Left cardiac atrium (tissue), 4 donors: ENCODE data around the gene SLF2. TPM values are rescaled to one million over a fixed set of nuclear protein-coding genes. Genes with fewer than 3 reads are reported as not detected.

Experiments
- ATAC-seq, 2 donors: fragments of 200-7000 bp; cut with Tn5 transposase; one replicate each; pipeline ENCODE4 v1.9.1; 2020; ENCODE audit warnings: mild to moderate bottlenecking in 2 of 2, moderate library complexity in 2 of 2
- DNase-seq: peaks from one replicate; pipeline ENCODE4 v3.0.0-alpha.2; 2020
- intact Hi-C, 2 donors: fragments of 100-400 bp; cut with DNase I; formaldehyde crosslinking; loops; one replicate each; pipeline versions ENCODE4 v1.14.1 to v1.15.1; 2022 to 2023
- long read RNA-seq: library from polyadenylated mRNA; unstranded; transcript quantifications from one replicate; pipeline ENCODE4 v2.0.0, GENCODE V29; 2021
- total RNA-seq, 2 donors: library from RNA; stranded (reverse); fragmentation: NEBNext Ultra II Directional; extraction: Animal tissue kit (Norgen Biotek cat#: 25700); gene quantifications; one replicate each; pipeline ENCODE4 v1.2.1, GENCODE V29; 2021
- donor health status: DM: no; HTN: yes; CAD: no.
- donor health status: DM: no; HTN: yes; CAD: no; lungs with severe emphysema.
- donor health status: DM: yes; HTN: yes; CAD: no.
- donor health status: Dilated cardiomyopathy.

SLF2 gene
- 10 to 100 TPM; 18.0 to 19.3 TPM for total RNA-seq
- long read RNA-seq, partial matches to known transcripts: 3 of 6 reads
- long read RNA-seq, other reads (novel, unspliced or antisense): 2 of 6 reads

- intact Hi-C loops: no loop called here
- ATAC-seq (peak; percentile 98), DNase-seq (peak; percentile 98)
Measured at GRCh38 chr10:100912605-100913469, at the start of gene SLF2. Gene SLF2 (plus strand): TSS chr10:100912963. CDS start chr10:100913111, 148 bp downstream.

GRCh38 chr10:100863433-100863832, 49.3 kb upstream of the SLF2 start:
- intact Hi-C loops: no loop called here
- ATAC-seq (no peak), DNase-seq (no peak)

GRCh38 chr10:100864036-100864885, 48.5 kb upstream of the SLF2 start:
- intact Hi-C loops: no loop called here
- ATAC-seq: no peak
- DNase-seq: no peak

- DNase-seq (no peak), ATAC-seq (no peak)
- intact Hi-C loops: no loop called here
Measured at GRCh38 chr10:100864978-100865377, 47.8 kb upstream of the SLF2 start.

GRCh38 chr10:100866010-100866409, 46.8 kb upstream of the SLF2 start:
- no peak for DNase-seq
- intact Hi-C loops: no loop called here
- no peak for ATAC-seq

GRCh38 chr10:100866575-100867098, 46.1 kb upstream of the SLF2 start:
- no peak for DNase-seq
- intact Hi-C loops: no loop called here
- no peak for ATAC-seq

- DNase-seq (no peak), ATAC-seq (no peak)
- intact Hi-C loops: no loop called here
Measured at GRCh38 chr10:100867261-100867963, 45.4 kb upstream of the SLF2 start.

GRCh38 chr10:100868382-100868781, 44.4 kb upstream of the SLF2 start:
- DNase-seq (no peak), ATAC-seq (no peak)
- intact Hi-C loops: no loop called here

GRCh38 chr10:100869399-100869798, 43.4 kb upstream of the SLF2 start:
- intact Hi-C loops: no loop called here
- DNase-seq (no peak), ATAC-seq (no peak)

- DNase-seq (no peak), ATAC-seq (peak in 1 of 2 donors; percentile 65)
- intact Hi-C loops: loop anchor here in 1 of 2 donors (10.0 kb wide), 2 partner anchors 427 to 537 kb away; partner anchors contain the start of gene PKD2L1
Measured at GRCh38 chr10:100872034-100872791, 40.5 kb upstream of the SLF2 start.

GRCh38 chr10:100873146-100873826, 39.5 kb upstream of the SLF2 start:
- DNase-seq: no peak
- ATAC-seq: no peak

GRCh38 chr10:100873827-100874326, 38.9 kb upstream of the SLF2 start:
- intact Hi-C loops: loop anchor here in 1 of 2 donors (10.0 kb wide), 2 partner anchors 429 to 539 kb away; partner anchors contain the start of gene PKD2L1

More at GRCh38 chr10:100873146-100873826, 39.5 kb upstream of the SLF2 start:
- intact Hi-C loops: loop anchor here in 1 of 2 donors (10.0 kb wide), 2 partner anchors 428 to 538 kb away; partner anchors contain the start of gene PKD2L1

GRCh38 chr10:100874702-100875483, 37.9 kb upstream of the SLF2 start:
- no peak for DNase-seq
- ATAC-seq: no peak
- intact Hi-C loops: loop anchor here (5.0 to 10.0 kb wide), 3 partner anchors 430 to 540 kb away; partner anchors contain the start of gene PKD2L1 (in 1 of the 2)

More at GRCh38 chr10:100873827-100874326, 38.9 kb upstream of the SLF2 start:
- ATAC-seq (no peak), DNase-seq (no peak)

GRCh38 chr10:100875484-100876166, 37.1 kb upstream of the SLF2 start:
- DNase-seq (no peak), ATAC-seq (no peak)
- intact Hi-C loops: loop anchor here (5.0 to 10.0 kb wide), 3 partner anchors 431 to 541 kb away; partner anchors contain the start of gene PKD2L1 (in 1 of the 2)

- no peak for ATAC-seq
- intact Hi-C loops: loop anchor here (5.0 to 10.0 kb wide), 3 partner anchors 432 to 542 kb away; partner anchors contain the start of gene PKD2L1 (in 1 of the 2)
Measured at GRCh38 chr10:100876585-100877460, 35.9 kb upstream of the SLF2 start.

More at GRCh38 chr10:100876585-100877460, 35.9 kb upstream of the SLF2 start:
- no peak for DNase-seq
